Mononuclear cell (primary cell): Measurements from ENCODE around the gene FDCSP. TPM values are rescaled to one million over a fixed set of nuclear protein-coding genes. Genes with fewer than 3 reads are reported as not detected.
"Not testable (repeated sequence)": the region's sequence is repeated elsewhere in the genome, so short reads cannot be mapped to it uniquely, and the experiment has no call there.

Source experiments
- H3K27me3 ChIP-seq: 2 replicates; pipeline ENCODE4 v1.6.0; 2011; ENCODE audit warnings: low read length, control low read depth; ENCODE audit not compliant: insufficient read depth
- H3K4me1 ChIP-seq: 2 replicates; pipeline ENCODE4 v1.5.1; 2011; ENCODE audit warnings: mild to moderate bottlenecking, low read length, control low read depth; ENCODE audit not compliant: insufficient read depth
- H3K4me3 ChIP-seq: 2 replicates; pipeline ENCODE4 v1.5.1; 2011; ENCODE audit warnings: mild to moderate bottlenecking, low read length, moderate library complexity
- H3K9me3 ChIP-seq: 2 replicates; pipeline ENCODE4 v1.5.1; 2011; ENCODE audit warnings: low read depth, mild to moderate bottlenecking, control low read depth, low read length
- total RNA-seq: library from RNA; depleted of rRNA; stranded (reverse); fragments of >200 nt; gene quantifications from one replicate; pipeline ENCODE4 v1.2.3, GENCODE V29; 2012

The FDCSP gene
- total RNA-seq, 1 donor, result not detected

DNA sequence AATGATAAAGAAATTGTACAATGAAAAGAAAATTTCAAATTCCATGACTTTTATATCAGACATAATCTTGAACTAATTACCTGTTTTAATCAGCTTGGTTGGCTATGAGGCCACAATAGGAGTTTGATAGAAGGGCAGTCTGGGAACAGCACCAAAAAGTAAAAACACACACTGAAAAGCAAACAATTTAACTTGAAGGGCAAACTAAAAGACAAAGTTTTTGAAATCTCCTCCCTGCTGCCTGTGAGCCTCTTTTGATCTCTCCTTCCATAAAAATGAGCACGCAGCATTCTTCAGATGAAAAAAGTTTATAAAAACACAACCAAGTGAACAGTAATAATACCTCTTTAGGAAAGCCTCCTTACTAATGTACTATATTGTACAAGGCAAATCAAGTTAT is 22.3 kb upstream of the FDCSP start:
- Histone ChIP-seq H3K4me1 (no peaks in the 10 kb centered on the region), H3K9me3 (no peaks in the 10 kb centered on the region), H3K27me3 (no peaks in the 10 kb centered on the region), H3K4me3 (no peak overlapping the region)

- H3K4me3 ChIP-seq, H3K9me3 ChIP-seq, H3K4me1 ChIP-seq, H3K27me3 ChIP-seq: not testable (repeated sequence)
Observed at GRCh38 chr4:70212752-70213151, 13.2 kb upstream of the FDCSP start.

DNA sequence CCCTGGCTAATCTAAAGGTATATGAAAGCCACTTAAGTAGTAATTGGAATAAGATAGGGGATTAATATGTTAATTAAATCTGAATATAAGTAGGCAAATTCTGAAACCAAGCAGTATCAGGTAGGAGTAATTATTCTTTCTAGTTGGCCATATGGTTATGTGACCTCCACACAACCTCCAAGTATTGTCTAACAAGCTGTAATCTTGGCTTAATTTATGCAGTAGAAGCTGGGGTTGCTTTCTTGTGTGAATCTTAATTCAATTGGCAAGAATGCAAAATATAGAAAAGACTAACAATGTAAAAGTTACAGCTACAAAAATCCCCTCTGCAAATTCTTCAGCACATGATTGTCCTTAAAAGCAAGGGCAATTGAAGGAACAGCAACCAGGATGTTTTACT is 9.8 kb upstream of the FDCSP start:
- not testable (repeated sequence) for H3K9me3 ChIP-seq, H3K4me3 ChIP-seq, H3K27me3 ChIP-seq, H3K4me1 ChIP-seq

DNA sequence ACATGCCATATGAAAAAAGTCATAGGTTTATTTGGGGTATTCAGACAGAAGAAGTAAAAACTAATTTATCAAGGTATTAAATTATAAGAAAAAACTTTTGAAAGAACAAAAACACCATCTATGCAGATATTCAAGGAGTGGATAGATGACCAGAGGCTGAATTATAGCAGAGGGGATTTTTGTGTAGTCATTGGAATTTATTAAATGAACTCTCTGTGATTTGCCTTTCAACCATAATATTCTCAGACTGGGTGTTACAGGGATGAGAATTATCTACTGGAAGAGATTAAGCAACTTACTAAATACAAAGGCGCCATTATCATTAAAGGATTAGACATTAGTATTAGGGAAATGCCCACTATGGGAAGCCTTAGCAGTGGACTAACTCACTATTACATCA is 9.4 kb upstream of the FDCSP start:
- not testable (repeated sequence) for H3K4me3 ChIP-seq, H3K27me3 ChIP-seq, H3K9me3 ChIP-seq, H3K4me1 ChIP-seq

DNA sequence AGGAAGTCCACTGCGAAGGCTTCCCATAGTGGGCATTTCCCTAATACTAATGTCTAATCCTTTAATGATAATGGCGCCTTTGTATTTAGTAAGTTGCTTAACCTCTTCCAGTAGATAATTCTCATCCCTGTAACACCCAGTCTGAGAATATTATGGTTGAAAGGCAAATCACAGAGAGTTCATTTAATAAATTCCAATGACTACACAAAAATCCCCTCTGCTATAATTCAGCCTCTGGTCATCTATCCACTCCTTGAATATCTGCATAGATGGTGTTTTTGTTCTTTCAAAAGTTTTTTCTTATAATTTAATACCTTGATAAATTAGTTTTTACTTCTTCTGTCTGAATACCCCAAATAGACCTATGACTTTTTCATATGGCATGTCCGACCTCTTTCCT is 4.5 kb upstream of the FDCSP start:
- not testable (repeated sequence) for H3K4me3 ChIP-seq, H3K9me3 ChIP-seq, H3K27me3 ChIP-seq, H3K4me1 ChIP-seq

GRCh38 chr4:70221818-70222217 is 4.1 kb upstream of the FDCSP start:
- not testable (repeated sequence) for H3K4me1 ChIP-seq, H3K27me3 ChIP-seq, H3K4me3 ChIP-seq, H3K9me3 ChIP-seq

- H3K27me3 ChIP-seq, result no peaks in the 10 kb centered on the region
- H3K4me1 ChIP-seq, result no peaks in the 10 kb centered on the region
- H3K9me3 ChIP-seq, result no peaks in the 10 kb centered on the region
Observed at GRCh38 chr4:70236125-70236524, 10.2 kb downstream of the FDCSP start.

DNA sequence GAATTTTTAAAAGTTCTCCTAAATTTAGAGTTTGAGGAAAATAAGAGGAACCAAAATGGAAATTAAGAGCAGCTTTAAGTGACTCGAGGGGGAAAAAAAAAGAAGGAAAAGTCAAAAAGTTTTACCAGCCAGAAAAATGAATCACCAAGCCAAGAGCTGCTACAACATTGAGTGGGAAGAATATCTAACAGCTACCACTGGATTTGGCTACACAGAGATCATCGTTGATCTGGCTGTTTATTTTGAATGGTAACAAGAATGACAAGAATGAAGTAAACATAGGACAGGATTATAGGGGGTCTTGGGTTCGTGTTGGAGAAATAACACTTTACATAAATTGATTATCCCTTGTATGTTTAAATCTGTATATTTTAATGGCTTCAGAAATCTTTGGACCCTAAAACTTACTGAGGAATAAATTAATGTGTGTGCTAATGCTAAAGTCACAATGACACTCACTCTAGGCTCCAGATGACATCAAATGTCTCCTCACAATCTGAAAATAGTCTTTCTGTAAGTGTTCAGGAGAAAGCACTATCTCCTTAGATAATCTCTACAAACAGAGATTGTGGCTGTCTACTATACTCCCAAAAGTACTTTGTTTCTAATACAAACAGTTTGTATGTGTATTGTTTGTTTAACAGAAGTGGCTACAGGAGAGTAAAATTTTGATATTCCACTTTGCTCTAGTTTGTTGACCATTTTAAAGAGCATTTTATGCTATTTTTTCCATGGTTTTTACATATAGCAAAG is 13.4 kb downstream of the FDCSP start:
- H3K9me3 ChIP-seq, result no peaks in the 10 kb centered on the region
- no peaks in the 10 kb centered on the region for H3K27me3 ChIP-seq
- no peaks in the 10 kb centered on the region for H3K4me1 ChIP-seq
- H3K4me3 ChIP-seq, result no peak overlapping the region

More at GRCh38 chr4:70236125-70236524, 10.2 kb downstream of the FDCSP start:
- H3K4me3 ChIP-seq, result no peak overlapping the region

- no peaks in the 10 kb centered on the region for H3K4me1 ChIP-seq
- no peaks in the 10 kb centered on the region for H3K9me3 ChIP-seq
- no peaks in the 10 kb centered on the region for H3K27me3 ChIP-seq
- H3K4me3 ChIP-seq, result no peak overlapping the region
Observed at GRCh38 chr4:70239884-70240591, 14.1 kb downstream of the FDCSP start.

GRCh38 chr4:70242297-70242696 is 16.4 kb downstream of the FDCSP start, which contains the start of gene CSN3:
TSS of gene CSN3 (plus strand) at chr4:70242597. CDS start at chr4:70244820, 2,223 bp downstream.
- H3K4me1 ChIP-seq, H3K4me3 ChIP-seq, H3K9me3 ChIP-seq, H3K27me3 ChIP-seq: not testable (repeated sequence)

DNA sequence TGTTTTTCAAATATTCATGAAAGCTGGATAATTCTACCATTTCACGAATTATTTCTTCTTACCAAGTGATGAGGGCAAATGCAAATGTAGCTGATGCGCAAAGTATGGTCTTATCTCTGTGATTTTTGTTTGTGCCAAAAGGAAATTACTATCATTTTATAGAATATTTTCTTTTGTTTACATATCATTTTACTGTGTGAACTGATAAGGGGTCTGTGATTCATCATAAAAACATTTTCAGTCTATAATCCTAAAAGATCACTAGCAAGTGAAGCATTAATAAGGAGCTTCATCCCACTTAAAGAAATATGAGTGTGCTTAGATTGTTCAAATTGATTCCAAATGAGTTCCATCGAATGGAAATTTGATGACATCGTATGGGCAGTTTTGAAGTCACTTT is 17.2 kb downstream of the FDCSP start:
- Histone ChIP-seq H3K4me1 (no peaks in the 10 kb centered on the region), H3K9me3 (no peaks in the 10 kb centered on the region), H3K4me3 (no peak overlapping the region)

DNA sequence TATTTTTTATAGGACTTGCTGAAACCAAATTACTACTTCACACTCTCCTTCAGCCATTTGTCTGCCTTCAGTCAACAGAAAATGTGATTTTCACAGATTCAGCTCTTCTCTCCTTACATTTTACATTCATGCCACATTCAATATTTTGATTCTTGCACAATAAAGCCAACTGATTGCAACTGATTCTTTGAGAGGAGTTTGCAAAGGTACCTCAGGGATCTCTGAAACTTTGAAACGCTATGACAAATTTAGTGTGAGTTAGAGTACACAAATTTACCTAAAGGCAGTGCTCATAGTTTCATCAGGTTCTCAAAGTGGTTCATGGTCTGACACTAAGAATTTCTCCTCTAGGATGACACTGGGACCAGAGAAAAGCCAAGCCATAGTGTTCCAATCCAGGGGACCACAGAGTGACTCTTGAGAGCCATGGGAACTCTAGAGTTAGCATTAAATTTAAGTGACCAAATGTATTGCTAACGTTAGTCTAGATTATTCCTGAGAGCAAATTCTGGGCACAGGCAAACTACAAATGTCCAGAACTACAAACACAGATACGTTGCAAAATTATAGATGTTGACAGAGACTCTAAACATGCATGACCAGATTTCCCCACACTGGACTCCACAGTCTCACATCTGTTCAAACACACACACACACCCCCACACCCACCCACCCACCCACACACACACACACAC is 25.5 kb downstream of the FDCSP start:
- Histone ChIP-seq H3K27me3 (no peaks in the 10 kb centered on the region), H3K9me3 (no peaks in the 10 kb centered on the region)

More for the DNA sequence above, 17.2 kb downstream of the FDCSP start:
- no peaks in the 10 kb centered on the region for H3K27me3 ChIP-seq

GRCh38 chr4:70251945-70252277 is 26.0 kb downstream of the FDCSP start:
- H3K4me1 ChIP-seq, result no peaks in the 10 kb centered on the region
- no peak overlapping the region for H3K4me3 ChIP-seq
- H3K9me3 ChIP-seq, result no peaks in the 10 kb centered on the region
- no peaks in the 10 kb centered on the region for H3K27me3 ChIP-seq

More for the DNA sequence above, 25.5 kb downstream of the FDCSP start:
- Histone ChIP-seq H3K4me3 (no peak overlapping the region), H3K4me1 (no peaks in the 10 kb centered on the region)

DNA sequence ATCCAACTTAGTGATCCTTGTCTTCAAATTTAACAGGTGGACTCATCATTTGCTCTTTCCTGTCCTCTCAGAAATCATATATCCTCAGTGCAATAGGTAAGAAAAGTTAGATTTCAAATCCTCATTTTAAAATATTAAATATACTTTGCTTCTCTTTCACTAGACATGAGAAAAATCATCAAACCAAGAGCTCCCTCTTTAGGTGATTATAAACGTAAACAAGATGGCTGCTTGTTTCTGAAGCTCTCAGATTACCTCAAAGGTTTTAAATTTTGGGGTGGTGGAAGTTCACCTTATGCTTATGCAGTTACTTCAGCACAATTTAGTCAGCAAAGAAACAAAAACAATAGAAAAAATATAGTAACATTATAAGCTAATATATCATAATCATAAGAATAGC is 43.8 kb downstream of the FDCSP start:
- Histone ChIP-seq H3K27me3 (no peaks in the 10 kb centered on the region), H3K9me3 (no peaks in the 10 kb centered on the region), H3K4me3 (no peak overlapping the region), H3K4me1 (no peaks in the 10 kb centered on the region)

- H3K27me3 ChIP-seq, result no peaks in the 10 kb centered on the region
- no peaks in the 10 kb centered on the region for H3K9me3 ChIP-seq
- no peaks in the 10 kb centered on the region for H3K4me1 ChIP-seq
- H3K4me3 ChIP-seq, result no peak overlapping the region
Observed at GRCh38 chr4:70277121-70277520, 51.2 kb downstream of the FDCSP start.
